HG03060 (cell line): ENCODE results near the gene RCAN3.
"Not testable (repeated sequence)": the region's sequence is repeated elsewhere in the genome, so short reads cannot be mapped to it uniquely, and the experiment has no call there.

Source experiments
- ATAC-seq: cut with Tn5 transposase; IDR thresholded peaks from one replicate; pipeline ENCODE4 v1.9.1; 2021; ENCODE audit warnings: low read depth, moderate number of reproducible peaks; ENCODE audit not compliant: unreplicated experiment

RCAN3 gene

DNA sequence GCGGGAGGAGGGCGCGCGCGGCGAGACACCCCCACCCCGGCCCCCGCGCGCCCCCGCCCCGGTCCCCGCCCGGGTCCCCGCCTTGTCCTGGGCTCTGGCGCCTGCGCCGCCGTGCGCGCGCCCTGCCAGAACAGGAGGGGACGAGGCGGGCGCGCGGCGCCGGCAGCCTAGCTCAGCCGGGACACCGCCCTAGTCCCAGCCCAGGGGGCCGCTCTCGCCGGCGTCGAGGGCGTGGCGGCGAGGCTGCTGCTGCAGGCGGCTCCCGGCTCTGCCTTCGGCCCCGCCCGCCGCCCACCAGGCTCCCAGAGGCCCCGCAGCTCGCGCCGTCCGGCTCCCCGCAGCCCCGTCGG is at the start of gene RCAN3:
Gene RCAN3, plus strand, starts transcription at position 128 of the 350 bp plus-strand sequence. CDS start 11,537 bp downstream, outside the sequence.
- ATAC-seq: no peak

DNA sequence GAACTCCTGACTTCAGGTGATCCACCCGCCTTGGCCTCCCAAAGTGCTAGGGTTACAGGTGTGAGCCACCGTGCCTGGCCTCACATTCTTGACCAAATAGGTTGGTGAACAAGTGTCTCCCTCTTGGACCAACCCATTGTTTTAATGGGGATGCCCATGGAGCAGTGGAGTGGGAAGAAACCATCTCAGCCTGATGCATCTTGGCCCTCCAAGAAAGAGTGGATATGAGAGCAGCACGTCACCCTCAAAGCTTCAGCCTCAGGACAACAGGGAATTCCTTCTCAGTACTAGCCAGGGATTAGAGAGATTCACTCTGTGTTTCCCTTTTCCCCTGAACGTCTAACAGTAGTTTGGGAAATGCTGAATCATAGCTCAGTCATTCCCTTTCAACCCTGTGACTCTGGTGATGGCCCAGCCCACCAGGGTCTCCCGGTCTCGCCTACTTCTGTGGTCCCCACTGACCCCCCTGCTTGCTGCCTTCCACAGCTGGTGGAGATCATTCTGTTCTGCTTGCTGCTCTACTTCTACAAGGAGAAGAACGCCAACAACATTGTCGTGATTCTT is 49.6 kb upstream of the RCAN3 start:
- ATAC-seq: no peak

DNA sequence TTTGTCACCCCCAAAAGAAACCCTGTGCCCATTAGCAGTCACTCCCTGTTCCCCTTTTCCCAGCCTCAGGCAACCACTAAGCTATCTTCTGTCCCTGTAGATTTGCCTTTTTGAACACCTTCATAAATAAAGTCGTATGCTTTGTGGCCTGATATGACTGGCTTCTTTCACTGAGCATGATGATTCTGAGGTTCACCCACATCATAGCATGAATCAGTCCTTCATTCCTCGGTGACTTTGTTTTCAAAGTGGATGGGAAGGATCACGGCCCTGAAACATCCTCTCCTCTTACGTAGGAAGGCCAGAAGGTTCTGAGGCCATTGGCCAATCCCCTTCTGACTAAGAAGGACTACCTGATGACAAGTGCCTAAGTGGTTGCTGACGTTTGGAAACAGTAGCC is 48.0 kb upstream of the RCAN3 start:
- ATAC-seq: no peak

DNA sequence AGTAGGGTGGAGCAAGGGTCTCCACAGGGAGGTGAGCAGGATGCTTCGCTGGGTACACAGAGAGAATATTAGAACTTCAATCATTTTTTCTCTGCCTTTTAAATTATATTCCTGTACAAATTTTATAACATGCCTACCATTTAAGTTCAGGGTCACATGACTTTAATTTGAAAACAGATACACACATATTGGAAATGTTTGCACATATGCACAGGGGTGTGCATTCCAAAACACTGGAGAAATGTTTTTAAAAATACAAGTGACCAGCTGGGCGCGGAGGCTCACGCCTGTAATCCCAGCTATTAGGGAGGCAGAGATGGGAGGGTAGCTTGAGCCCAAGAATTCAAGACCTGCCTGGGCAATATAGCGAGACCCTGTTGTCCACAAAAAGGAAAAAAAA is 47.4 kb upstream of the RCAN3 start:
- no peak for ATAC-seq

DNA sequence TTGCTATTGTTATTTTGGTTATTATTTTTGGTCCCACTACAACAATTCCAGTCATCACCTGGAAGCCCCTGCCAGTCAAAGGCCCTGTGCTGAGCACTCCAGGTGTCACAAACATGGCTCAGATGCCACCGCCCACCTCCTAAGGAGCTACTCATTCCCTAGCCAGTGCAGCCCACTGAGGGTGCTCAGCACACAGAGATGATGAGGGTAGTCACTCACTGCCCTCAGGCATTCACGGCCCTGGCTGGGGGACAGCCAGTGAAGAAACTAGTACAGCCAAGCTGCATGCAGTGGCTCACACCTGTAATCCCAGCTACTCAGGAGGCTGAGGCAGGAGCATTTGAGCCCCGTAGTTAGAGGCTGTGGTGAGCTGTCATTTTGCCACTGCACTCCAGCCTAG is 44.8 kb upstream of the RCAN3 start:
- ATAC-seq: no peak

DNA sequence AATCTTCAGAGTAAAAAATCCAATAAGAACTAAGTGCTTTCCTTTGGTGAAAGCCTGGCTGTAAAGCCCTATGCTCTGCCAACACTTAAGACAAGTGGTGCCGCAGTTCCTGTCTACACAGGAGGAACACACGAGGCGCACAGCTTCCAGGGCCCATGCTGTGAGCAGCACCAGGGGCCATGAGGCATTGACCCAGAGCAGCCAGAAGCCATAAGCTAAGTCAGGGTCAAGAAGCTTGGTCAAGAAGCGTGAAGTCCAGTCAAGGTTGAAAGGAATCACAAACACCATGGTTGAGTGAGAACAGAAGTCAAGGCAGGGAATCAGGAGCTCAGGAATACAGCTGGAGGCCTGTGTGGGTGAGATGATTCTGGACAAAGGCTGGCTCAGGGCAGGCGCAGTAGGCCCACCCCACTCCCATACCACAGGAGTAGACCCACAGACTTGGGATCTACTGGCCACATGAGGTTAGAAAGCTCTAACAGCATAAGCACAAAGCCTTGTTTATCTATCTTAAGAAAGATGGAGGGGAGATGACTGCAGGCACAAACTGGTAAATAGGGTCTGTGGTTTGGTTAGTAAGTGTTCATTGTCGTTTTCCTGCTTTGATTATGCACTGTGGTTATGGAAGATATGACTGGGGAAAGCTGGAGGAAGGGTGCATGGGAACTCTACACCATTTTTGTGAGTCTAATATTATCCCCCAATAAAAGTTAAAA is 42.9 kb upstream of the RCAN3 start:
- no peak for ATAC-seq

DNA sequence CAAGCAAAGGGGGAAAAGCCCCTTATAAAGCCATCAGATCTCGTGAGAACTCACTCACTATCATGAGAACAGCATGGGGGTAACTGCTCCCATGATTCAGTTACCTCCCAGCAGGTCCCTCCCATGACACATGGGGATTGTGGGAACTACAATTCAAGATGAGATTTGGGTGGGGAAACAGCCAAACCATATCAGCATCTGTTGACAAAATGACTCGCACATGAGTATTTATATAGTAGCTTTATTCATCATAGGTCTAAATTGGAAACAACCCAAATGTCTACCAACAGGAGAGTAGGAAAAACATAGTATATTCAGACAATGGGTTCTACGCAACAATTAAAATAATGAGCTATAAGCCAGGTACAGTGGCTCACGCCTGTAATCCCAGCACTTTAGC is 40.5 kb upstream of the RCAN3 start:
- ATAC-seq: not testable (repeated sequence)

DNA sequence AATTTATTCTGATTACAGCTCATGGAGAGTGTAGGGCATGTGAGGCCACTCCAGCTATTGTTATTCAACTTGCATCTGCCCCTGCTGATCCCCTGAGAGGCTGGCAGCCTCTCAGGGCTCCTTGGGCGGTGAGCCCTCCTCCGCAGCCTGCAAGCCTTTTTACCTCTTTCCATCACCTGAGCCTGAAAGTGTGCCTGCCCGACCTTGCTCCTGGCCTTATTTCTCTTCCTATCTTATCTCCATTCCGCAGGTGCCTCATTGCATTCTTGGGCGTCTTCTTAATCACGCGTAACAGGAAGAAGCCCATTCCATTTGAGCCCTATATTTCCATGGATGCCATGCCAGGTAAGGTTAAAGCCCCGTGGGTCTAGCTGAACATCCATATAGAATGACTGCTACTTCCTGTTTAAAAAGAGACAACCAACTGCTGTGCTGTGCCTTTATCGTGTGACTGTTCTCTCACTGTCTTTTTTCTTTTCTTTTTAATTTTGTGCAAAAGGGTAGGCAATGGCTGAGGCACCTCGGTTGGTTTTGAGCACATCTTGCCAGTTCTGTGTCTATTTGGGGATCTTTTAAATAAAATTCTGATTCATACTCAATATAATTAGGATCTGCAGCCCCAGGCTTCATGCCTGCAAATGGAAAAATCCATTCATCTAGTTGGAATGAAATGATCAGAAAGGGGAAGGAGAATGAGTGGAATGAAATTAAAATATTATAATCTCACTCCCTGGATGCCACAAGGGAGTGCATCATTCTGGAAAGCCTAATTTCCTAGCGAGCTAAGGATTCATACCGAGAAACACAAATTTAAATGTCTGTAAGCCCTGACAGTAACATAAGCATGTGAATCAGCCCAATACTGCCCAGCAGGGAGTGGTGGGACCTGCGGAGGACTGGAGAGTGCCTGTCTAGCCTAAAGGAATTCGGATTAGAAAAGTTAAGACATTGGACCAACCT is 38.6 kb upstream of the RCAN3 start:
- ATAC-seq: no peak

DNA sequence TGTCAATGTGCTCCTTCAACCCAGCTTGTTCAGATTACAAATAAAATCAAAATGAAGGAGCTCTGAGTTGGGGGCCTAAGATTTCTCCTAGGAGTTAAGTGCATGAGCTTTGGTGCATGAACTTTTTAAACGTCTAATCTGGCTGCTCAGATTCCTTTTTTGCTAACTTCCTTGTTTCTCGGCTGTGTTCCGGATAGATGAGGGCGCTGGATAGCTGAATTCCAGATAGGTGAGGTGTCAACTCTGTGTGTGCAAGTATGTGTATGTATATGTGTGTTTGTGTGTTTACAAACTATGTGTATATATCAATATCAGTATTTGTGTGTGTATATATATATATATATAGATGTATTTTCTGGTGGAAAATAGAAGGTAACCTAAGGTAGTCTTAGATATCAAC is 37.5 kb upstream of the RCAN3 start:
- no peak for ATAC-seq

DNA sequence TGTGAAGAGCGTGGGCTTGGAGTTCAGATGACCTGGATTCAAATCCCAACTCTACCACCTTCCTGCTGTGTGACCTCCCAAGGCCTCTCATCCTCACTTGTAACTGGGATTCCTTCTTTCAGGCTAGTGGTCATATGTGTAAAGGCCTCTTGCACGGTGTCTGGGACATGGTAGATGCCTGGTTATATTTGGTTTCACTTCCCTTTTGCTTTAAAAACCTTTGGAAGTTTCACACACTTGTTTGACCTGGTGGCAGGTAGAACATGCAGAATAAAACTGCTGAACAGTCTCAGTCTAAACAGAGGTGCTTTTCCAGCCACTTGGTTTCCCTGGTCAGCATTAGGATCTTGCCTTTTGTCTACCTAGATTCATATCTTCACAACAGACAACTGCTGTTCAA is 37.0 kb upstream of the RCAN3 start:
- no peak for ATAC-seq

DNA sequence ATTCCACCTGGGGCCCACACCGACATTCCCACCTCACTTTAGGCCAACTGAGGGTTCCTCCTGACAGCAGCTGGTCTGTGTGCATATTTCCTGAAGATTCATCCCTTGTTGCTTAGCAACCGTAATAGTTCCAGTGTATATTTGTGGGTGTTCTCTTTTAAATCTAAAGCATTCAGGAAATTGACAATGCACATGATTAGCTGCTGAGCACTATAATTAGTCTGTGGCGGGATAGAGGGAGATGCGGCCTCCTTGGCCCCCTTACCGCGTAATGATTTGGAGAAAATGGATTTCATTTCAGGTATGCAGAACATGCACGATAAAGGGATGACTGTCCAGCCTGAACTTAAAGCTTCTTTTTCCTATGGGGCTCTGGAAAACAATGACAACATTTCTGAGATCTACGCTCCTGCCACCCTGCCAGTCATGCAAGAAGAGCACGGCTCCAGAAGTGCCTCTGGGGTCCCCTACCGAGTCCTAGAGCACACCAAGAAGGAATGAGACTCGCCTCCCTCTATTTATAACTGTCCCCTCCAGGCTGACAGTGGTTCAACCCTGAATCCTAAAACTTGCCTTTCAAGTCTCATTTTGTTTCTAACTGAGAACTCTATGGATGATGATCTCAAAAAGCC is 33.8 kb upstream of the RCAN3 start:
- no peak for ATAC-seq

DNA sequence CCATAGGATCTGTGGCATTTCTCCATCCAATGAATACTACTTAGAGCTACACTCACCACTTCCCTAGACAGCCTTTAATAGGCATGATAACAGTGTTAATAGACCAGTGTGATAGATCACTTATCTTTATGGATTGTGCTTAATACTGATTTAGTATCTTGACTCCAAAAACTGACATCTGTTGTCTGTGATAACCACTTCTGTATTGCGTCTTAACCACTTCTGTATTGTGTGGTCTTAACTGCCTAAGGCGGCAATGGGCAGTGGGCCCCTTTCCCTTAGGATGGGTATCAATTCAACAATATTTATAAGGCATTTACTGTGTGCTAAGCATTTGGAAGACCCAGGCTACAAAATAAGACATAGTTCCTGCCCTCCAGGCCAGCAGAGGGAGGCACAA is 32.0 kb upstream of the RCAN3 start:
- ATAC-seq: no peak

DNA sequence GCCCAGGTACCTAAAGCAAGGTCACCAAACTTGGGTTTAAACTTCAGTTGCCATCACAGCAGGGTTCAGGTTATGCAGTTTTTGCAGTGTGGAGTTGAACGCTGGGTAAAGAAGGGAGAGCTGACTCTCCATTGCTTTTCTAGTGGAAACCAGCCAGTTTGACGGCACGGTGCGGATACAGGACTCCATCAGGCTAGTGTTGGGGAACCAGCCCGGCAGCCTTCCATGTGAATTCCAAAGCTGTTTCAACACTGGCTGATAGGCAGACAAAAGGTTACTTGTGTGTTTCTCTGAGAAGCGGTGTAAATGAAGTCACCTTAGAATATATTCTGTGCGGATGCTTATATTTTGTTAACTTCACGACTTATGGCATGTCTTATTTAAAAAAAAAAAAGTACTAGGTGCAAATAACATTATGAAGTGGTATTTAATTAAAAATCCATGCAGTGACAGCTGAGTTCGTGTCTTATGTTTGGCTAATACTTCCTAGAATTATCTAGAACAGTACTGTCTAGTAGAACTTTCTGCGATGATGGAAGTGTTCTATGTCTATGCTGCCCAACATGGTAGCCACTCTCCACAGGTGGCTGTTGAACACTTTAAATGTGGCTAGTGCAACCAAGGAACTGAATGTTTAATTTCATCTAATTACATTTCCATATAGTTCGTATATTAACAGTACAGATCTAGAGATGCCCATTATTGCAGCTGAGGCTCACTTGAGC is 29.9 kb upstream of the RCAN3 start:
- ATAC-seq: no peak

DNA sequence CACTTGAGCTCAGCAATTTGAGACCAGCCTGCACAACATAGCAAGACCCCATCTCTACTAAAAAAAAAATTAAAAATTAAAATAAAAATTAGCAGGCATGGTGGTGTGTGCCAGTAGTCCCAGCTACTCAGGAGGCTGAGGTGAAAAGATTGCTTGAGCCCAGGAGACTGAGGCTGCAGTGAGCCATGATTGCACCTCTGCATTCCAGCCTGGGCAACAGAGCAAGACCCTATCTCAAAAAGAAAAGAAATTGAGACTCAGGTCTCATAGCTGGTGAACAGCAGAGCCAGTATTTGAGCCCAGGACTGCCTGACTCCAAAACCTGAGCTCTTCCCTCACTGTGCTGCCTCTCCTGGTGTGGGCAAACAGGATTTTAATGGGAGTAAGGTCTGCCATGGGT is 28.4 kb upstream of the RCAN3 start:
- ATAC-seq: no peak

DNA sequence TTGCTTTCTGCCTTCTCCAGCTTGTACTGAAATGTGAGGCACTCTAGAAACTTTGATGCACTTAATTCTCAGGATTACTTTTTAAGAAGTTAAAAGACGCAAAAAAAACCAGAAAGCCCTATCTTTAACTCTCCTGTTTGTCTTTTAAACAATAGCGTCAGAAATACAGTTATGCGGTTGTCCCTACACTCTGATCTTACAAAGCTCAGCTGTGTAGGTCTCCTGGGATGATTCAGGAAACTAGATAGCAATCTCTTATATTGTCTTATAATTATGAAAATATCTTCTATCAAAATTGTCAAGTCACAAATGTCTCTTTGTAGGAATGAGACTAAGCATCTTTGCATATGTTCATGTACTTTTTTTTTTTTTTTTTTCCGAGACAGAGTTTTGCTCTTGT is 26.9 kb upstream of the RCAN3 start:
- ATAC-seq: no peak

DNA sequence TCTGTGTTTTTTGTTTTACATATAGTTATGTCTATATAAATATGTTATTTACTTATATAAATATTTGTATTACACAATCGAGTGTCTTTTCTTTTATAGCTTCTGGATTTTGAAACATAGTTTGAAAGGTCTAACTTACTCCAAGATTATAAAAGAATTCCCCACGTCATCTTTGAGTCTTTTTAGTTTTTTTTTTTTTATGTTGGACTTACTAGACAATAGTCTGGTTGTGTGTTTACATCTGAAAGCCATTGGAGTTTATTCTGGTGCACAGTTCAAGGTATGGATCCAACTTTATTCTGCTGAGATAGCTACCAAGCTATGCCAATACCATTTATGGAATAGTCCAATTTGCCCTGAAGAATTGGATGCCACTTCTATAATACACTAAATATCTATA is 26.1 kb upstream of the RCAN3 start:
- ATAC-seq: no peak

DNA sequence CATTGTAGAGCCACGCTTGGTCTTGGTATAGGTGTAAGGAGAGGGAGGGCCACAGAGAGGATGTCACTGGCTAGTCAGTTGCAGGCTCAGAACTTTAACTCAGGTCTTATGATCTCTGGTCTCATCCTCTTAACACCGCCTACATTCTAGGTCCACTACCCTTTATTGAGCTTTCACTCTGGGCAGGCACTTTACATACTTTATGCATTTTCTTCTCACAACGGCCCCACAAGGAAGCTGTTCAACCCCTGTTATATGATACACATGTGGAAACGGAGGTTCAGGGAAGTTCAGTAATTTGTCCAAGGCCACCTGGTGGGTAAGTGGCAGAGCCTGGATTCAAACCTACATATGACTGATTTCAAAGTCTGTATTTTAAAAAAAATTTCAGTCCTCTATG is 25.3 kb upstream of the RCAN3 start:
- ATAC-seq: no peak

DNA sequence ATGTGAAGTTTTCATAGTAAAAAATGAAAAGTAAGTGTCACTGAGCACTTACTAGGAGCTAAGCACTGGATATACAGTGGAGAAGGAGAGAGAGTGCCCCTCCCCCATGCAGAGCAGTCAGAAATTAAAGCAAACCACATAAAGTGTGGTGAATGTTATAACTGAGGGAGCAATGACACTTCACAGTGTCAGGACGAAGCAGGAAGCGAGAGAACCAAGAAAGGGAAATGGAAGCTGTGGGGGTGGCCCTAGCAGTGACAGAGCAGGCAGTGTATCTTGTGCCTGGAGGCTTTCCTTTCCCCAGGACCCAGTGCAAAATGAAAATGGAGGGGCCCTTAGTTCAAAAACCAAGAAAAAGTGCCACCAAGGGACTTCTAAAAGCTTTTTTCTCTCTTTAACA is 21.5 kb upstream of the RCAN3 start:
- ATAC-seq: no peak

DNA sequence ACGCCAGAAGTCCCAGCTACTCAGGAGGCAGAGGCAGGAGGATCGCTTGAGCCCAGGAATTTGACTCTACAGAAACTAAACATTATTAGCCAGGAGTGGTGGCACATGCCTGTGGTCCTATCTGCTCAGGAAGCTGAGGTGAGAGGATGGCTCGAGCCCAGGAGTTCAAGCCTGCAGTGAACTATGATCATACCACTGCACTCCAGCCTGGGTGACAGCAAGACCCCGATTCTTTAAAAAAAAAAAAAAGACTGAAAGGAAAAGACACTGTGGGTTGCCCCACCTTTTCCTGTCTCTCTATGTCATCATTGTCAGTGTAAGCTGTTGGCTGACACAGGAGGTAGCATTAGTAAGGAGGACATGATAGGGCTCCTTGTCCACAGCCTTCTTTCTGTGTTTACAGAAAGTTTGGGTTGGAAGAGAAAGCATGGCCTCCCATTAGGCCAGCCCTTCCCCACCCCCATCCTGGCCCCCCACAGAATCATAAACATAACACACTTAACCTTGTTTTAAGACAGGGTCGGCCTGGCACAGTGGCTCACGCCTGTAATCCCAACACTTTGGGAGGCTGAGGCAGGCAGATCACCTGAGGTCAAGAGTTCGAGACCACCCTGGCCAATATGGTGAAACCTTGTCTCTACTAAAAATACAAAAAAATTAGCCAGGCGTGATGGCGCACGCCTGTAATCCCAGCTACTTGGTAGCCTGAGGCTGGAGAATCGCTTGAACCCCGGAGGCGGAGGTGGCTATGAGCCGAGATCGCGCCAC is 20.6 kb upstream of the RCAN3 start:
- no peak for ATAC-seq

DNA sequence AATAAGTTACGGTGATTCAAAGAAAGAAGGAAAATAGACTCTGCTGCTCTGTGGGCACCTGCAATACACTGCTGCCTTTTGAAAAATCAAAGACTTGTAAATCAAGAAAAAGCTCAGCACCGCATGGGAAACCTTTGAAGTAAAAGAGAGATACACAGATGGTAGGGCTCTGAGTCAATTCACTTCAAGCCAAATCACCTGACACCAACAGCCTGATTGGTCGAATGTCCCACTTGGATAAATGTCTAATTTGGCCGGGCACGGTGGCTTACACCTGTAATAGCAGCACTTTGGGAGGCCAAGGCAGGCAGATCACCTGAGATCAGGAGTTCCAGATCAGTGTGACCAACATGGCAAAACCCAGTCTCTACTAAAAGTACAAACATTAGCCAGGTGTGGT is 19.2 kb upstream of the RCAN3 start:
- ATAC-seq: no peak
